ENCODE data around the gene ACVR1B.

DNA sequence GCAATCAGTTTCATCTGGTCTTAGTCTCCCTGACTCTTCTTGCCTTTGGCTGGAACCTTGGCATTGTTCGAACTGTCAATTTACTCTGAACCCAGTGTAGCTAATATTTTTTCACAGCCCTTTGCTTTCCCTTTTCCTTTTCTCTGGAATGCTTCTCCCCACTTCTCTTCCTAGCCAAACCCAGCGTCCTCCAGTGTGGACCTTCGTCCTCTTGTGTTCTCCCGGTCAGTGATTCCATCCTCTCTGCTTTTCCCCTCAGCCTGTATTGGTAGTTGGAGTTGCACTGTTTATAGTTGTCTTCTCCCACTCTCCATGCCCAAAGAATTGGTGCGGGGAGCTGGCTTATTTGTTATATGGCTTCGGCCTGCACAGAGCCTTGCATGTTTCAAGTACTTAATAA is 9.4 kb downstream of the ACVR1B start:
- TF ChIP-seq, protein P1, sequence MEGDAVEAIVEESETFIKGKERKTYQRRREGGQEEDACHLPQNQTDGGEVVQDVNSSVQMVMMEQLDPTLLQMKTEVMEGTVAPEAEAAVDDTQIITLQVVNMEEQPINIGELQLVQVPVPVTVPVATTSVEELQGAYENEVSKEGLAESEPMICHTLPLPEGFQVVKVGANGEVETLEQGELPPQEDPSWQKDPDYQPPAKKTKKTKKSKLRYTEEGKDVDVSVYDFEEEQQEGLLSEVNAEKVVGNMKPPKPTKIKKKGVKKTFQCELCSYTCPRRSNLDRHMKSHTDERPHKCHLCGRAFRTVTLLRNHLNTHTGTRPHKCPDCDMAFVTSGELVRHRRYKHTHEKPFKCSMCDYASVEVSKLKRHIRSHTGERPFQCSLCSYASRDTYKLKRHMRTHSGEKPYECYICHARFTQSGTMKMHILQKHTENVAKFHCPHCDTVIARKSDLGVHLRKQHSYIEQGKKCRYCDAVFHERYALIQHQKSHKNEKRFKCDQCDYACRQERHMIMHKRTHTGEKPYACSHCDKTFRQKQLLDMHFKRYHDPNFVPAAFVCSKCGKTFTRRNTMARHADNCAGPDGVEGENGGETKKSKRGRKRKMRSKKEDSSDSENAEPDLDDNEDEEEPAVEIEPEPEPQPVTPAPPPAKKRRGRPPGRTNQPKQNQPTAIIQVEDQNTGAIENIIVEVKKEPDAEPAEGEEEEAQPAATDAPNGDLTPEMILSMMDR (IDR thresholded peaks at IDR 0.05), result no peak
- no peak for TF ChIP-seq POLR2A (IDR thresholded peaks at IDR 0.05)
